Hematopoietic multipotent progenitor cell treated with erythropoietin and hydrocortisone succinate and interleukin-3 and kit ligand, for 4 days (in vitro differentiated cells): Measurements from ENCODE around the gene CASP7.
"Not testable (repeated sequence)": the region's sequence is repeated elsewhere in the genome, so short reads cannot be mapped to it uniquely, and the experiment has no call there.

Experiments
- DNase-seq: peaks from one replicate; pipeline ENCODE4 v3.0.0-alpha.2; 2015

Gene CASP7

DNA sequence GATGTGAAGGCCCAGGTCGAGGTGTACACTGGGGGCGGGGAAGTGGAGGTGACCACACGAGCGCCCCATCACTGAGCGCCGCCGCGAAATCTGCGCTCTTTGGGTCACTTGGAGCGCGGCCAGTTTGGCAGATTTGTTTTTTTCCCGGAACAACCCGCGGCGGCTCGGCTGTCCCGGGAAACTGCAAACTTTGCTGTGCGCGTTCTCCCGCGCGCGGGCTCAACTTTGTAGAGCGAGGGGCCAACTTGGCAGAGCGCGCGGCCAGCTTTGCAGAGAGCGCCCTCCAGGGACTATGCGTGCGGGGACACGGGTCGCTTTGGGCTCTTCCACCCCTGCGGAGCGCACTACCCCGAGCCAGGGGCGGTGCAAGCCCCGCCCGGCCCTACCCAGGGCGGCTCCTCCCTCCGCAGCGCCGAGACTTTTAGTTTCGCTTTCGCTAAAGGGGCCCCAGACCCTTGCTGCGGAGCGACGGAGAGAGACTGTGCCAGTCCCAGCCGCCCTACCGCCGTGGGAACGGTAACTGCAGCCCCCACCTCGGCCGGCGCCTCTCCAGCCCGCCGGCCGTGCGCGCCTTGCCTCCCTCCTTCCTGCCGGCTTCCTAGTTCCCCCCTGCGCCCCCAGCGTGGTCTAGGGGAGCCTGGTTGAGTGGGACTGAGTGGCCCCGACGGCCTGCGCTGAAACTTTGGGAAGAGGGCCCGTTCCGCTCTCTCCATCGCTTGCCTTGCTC is at the start of gene CASP7:
TSS of gene CASP7 (plus strand) at position 450 of the 727 bp plus-strand sequence. CDS start 17,582 bp downstream, outside the sequence.
- DNase-seq = peak; percentile 94

DNA sequence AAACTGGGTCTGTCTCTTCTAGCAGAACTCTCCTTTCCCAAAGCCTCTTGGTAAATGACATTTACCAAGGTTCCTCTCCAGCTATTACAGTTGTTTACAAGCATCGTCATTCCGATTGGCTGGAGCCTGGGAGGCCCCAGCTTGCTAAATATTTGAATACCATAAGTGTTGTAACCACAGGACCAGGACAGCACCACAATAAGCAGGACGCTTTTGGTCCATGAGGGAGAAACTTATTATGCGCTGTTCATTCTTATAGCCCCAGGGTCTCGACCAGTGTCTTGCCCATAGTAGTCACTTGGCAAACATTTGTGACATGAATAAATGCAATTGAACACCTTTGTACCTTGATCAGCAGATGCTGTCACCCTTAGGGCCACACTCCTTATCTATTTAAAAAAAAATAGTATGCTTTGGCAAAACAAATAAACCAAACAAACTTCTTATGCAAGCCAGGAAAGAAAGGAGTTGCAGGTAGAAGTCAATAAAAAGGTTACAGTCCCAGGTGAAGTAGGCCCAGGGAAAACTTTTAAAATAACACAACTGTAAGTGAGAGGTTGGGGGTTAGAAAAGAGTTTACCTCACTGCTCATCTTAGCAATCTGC is 48.7 kb upstream of the CASP7 start:
- no peak for DNase-seq

DNA sequence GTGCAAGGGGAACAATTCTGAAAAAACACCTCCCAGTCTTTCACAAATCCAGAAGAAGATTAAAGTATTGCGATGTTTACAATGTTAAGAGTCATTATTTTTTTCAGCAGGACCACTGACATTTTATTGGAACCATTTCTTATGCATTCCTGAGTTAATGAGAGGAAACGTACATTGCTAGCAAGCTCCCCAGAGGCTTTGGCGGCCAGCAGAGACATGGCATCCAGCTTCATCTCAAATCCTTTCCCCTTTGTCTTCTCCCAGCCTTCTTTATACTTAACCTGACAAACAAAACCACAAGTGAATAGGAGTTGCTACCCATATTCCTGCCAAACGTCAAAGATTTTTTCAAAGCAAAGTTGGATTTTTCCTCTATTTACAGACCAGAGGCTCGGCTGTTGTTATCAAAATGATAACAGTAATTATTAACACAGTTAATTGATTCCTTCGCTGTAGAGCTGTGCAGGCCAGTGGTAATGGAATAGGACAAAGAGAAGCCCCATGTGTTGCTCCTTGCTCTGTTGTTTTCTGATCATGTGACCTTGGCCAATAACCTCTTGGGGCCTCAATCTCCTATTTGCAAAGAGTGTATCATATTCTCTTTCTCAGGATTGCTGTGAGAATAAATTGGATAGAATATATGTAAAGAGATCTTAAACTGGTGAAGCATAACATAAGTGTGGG is 47.9 kb upstream of the CASP7 start:
- DNase-seq = no peak

DNA sequence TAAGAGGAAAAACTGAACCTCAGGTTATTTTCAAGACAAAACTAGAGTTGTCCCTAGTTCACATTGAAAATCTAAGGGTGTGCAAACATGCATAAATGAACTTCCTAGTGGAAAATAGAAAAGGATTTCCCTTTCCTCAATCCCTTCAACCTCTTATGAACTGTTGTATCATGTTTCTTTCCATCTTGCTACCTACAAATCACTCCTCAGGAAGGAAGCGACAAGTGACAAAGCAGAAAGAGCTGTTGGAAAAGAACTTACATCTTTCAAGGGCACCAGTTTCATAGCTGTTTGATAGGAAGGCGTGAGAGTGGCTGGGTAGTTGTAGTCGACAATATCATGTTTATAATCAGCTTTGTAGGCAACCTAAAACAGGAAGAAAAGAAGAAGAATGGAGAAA is 39.7 kb upstream of the CASP7 start:
- no peak for DNase-seq

DNA sequence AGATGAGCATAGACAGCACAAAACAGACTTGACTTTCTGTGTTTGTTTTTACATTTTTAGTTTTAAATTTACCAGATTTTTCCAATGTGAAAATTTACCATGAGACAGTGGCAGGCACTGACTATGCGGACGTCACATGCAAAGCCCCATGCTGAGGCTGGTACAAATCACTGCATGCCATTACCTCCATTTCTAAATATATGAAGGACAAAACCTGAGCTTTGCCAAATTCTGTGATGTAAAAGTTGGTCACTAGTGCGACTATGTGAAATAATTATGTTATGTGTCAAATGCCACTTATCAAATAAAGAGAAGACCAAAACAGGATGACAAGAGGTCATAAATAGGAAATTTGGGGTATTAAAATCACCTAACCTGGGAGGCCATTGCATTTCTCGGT is 38.0 kb upstream of the CASP7 start:
- DNase-seq = no peak

DNA sequence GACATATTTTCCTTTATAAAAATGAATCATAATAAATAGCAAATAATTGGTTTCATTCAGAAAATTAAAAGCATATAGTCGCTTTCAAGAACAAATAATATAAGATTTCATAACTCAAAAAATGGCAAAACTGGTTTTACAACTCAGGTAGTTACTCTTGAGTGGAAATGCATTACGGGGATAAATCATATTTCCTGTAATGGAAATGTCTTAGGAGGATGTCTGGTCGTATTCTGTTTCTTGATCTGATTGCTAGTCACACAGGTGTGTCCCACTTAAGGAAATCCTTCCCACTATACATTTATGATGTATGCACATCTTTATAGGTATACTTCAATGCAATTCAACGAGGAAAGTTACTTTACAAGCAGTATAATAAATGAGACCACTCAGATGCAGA is 36.5 kb upstream of the CASP7 start:
- no peak for DNase-seq

DNA sequence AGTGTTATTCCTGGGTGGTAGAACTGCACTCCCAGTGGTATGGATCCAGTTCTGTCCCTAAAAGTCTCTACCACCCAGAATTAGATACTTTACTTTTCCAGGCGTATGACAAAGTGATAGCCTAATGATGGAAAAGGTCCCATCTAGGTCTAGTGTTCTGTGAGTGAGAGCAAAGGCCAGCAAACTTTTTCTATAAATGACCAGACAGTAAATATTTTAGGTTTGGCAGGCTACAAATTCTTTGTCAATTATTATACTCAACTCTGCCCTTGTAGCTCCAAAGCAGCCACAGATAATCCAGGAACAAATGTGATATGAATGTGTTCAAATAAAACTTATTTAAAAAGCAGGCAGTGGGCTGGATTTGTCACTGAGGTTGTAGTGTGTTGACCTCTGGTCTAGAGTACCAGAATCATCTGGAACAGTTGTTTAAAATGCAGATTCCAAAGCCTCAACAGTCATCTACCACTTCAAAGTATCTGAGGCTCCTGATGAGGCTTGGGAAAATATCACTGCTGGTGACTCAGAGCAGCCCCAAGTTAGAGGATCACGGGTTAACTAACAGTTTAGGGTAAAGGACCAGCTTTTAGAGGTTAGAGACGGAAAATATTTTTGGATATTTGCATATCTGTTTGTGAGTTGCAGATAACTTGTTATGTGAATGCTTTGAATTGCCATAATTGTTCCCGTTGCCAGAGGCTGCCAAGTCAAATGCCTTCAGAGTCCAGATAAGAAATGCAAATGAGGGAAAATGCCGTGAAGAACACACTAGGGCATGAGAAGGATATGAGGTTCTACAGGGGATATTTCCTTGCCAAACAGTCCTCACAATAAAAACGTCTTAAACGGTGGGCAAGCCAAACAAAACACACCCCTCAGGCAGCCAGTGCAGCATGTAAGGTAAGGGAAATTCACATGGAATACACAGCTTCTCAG is 35.3 kb upstream of the CASP7 start:
- DNase-seq = no peak

DNA sequence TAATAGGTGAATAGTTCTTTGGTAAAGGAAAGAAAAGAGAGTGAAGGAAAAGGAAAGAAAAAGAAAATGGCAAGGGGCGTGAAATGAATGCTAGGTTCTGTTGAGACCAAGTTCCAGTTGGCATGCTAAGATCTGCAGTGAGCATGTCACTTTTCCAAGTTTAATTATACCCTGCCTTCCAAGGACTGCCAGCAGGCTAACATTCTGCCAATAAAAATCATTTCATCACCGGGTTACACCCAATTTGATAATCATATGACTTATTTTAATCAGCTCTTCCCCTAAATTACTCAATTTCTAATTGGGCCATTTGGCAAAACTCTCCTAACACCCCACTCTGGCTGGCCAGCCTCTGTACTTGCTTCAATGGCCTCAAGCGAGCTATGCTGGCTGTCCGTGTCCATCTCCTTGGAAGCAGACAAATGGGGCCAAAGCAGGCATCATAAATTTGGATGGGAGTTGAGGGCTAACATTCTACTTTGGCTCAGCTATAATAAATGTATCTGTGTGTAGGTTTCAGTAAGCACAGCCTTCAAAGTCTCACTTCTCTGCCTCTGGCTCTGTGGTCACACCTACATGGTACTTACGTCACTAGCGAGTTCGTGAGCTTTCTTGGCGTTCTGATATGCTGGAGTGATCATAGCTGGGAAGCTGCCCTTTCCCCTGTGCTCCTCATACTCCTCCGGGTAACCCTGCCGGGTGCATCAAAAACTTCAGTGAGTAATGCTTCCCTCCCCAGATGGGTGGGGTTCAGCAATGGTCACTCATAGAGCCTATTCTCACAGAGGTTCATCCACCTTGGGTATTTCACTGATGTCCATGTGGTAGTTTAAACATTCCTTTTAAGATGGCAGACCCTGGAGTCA is 33.1 kb upstream of the CASP7 start:
- no peak for DNase-seq

DNA sequence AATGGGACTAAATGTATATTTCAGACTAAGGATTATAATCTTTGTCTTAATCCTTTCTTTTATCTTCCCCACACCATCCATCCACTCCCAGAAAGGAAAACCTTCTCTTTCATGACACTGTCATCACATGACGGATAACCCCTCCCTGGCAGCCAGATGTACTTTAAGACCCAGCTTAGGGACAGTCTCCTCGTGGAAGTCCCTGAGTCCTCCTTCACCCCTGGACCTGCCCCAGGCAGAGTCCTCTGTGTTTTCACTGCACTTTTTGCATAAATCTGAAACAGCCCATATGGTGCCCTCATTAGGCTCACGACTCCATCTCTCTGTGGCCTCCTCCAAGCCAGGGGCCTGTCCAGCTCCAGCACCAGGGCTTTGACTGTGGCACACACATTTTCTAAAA is 31.9 kb upstream of the CASP7 start:
- DNase-seq = no peak

DNA sequence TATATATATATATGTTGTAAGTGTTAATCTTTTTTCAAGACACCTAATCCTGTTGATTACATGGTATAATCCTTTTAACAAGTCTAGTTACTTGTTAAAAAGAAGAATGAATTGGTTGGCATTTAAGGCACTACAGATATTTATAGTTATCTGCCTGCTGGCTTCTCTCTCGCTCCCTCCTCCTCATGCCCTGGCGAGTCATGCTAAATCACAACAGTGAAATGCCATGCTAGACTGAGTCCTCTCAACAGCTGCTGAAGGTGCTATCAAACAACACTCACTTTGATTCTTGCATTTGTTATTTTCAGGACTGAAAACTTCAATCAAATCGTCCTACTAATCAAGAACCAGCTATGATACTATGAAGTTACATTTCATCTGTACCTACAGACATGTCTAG is 31.2 kb upstream of the CASP7 start:
- no peak for DNase-seq

DNA sequence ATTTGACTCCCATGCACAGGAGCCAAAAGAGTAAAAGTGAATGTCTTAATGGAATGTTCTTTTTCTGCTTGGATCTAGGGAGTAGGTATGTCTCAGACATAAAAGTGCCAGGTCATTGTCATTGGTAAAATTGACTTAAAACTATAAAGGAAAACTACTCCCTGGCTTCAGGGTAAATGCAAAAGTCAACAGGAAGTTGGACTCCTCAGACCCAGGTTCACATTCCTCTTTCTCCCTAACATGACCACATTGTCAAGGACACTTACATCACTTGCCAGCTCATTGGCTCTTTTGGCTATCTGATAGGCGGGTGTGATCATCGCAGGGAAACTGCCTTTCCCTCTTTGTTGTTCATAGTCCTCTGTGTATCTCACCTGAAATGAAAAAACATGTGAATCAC is 29.5 kb upstream of the CASP7 start:
- no peak for DNase-seq

DNA sequence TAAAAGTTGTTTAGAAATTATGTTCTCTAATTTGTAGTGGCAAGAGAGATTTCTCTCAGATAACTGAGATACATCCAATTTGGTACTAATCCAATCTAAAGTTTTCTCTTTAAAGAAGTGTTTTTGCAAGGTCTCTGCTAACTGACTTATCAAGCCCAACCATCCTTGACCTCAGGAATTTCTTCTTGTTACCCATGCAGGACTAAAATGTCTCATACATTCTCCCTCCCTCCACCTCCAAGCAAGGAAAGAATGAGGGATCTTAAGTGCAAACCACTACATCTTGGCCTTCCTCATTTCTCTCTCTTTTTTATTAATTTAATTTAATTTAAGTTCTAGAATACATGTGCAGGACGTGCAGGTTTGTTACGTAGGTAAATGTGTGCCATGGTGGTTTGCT is 28.7 kb upstream of the CASP7 start:
- no peak for DNase-seq

DNA sequence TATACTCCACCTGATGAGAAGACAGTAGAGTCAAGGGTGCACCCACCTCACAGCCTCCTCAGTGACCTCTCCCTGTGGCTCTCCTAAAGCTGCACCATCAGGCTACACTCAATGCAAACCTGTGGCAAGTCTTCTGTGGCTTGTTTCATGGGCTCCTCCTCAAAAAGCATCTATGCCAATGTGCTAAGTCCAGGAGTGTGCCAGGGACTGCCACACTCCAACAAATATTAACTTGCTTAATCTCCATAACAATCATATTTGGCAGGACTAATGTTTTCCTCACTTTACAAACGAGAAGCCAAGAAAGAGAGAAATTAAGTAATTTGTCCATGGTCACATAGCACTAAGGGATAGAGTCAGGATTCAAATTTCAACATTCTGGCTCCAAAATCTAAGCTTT is 27.8 kb upstream of the CASP7 start:
- no peak for DNase-seq

DNA sequence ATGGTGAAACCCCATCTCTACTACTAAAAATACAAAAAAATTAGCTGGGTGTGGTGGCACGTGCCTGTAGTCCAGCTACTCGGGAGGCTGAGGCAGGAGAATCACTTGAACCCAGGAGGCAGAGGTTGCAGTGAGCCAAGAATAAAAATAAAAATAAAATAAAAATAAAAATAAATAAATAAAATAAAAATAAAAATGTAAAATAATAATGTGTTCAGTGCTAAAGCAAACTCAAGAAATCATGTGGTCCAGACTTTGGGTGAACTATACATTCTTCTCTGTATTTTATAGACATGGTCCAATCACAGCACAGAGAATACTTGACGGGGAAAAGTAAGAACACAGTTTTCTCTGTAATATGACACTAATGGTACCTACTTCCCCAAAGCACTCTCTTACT is 27.3 kb upstream of the CASP7 start:
- DNase-seq = not testable (repeated sequence)

DNA sequence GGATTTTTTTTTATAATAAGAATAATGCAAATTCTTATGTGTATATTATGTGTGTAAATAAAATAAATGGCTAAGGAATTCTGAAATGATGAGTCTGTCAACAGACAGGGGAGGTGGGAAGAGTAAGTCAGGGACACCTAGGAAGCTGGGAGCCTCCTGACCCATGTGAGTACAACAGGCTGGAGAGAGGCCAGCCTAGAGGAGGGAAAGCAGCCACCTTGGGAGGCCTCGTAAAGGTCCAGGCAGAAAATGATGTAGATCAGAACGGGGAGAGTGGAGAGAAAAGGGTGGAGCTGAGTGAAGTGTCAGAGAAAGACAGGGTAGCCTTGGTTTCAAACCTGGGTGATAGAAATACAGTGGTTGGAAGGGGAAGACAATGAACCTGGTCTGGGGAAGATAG is 22.8 kb upstream of the CASP7 start:
- no peak for DNase-seq

DNA sequence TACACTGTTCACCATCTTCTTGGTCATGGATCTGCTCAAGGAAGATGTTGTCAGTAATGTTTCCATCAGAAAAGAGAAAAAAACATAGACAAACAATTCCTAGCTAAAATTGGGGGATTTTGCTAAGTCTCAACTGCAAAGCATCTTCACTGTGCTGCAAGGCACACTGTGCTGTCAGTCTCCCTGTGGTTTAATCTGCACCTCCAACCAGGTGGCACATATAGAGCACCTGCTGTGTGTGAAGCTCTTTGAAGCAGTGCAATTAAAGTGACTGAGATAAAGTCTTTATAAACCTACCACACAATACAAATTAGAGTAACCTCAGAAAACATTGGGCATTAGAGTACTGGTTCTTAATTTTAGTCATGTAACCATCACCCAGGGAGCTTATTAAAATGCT is 22.2 kb upstream of the CASP7 start:
- no peak for DNase-seq

DNA sequence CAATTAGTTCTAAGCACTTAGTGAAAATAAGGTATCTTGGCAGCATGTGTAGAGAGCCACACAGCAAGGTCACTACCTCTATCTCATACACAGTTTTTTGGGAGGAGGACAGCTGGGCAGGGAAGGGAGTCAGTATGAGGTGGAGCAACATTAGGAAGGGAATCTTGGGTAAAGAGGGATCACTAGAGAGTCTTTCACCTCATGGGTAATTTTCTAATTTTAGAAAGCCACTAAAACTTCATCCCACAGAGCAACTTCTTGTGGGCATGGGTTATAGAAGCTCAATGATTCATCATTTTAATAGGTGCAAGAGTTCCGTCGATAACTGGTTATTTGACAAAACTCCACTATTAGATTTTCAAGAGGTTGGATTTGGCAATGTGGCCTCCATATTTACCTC is 18.4 kb upstream of the CASP7 start:
- DNase-seq = no peak

DNA sequence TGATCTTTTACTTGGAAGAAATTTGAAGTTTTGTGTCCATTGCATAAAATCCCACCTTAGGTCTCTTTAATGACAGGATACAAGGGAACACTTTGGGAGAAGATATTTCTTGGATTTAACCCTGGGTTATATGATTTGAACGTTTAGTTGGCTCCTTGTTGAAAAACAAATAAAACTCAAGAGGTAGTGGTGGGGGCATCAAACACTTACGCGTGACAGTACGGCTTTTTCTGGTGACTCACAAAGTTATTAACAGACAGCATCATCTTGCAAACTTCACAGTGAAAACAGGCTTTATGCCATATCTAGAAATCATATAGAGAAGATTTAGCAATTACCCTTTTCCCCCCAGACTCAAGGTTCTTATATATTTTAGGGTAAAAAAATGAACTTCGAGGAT is 16.6 kb upstream of the CASP7 start:
- DNase-seq = no peak

DNA sequence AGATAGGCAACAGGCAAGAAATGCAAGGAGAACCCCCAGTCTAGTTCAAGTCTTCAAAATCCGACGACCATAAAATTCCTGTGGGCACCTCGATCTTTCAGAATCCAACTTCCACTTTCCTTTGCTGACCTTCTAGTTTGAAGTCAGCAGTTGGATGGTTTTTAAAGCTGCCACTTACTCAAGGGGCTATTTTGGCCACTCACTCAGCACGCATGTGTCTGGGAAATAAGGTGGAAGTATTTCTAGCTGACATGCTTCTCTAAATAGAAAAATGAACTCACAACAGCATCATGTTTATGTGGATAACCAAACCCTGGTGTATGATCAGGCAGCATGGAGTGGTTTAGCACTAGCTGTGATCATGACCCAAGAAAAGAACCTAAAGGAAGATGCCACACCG is 15.8 kb upstream of the CASP7 start, which contains the start of gene NRAP:
TSS of gene NRAP (minus strand) at position 134 of the 400 bp plus-strand sequence. CDS start 159 bp downstream, outside the sequence.
- DNase-seq = no peak

DNA sequence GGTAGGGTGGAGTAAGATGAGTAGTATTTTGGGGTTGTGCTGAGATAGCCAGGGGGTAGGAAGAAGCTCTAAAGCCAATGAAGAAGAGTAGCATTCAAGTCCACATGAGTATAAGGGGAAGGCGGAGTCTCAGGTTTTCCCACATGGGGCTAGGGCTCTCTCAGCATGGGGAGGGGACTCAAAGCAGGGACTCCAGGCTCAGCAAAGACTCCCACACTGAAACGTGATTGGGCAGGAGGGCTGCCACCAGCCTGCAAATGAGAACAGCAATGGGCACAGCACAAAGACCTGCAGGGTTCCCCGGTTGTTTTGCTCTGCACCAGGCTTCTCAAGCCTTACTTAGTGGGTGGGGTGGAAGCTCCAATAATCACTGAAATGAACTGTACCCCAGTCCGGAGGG is 14.4 kb upstream of the CASP7 start:
- no peak for DNase-seq

DNA sequence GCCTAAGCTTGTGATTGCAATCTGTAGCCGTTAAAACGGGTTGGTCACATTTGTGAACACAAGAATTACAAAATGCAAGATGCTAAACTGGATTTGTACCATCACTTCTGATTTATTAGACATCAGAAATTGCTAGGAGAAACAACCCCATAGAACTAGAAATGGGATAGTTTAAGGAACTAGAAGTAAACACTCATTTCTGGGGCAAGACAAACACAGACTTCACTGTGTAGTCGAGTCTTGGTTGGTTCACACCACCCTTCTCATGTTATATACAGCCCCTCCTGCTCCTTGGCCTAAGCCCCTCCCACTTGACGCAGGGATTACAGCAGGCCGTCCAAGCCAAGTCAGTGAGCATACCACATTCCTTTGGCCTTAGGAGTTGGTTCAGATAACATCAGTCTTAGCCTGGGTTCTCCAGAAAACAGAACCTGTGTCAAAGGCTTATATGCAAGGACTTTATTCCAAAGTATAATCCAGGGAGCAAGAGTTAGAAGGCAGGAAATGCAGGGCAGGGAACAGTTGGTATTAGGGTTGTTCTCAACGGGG is 13.8 kb upstream of the CASP7 start:
- DNase-seq = no peak
